IMR-90 (cell line): ENCODE results near the gene GZMM. TPM values are rescaled to one million over a fixed set of nuclear protein-coding genes. Genes with fewer than 3 reads are reported as not detected.

ENCODE experiments used
- ATAC-seq: fragments of 200-7000 bp; cut with Tn5 transposase; 2 replicates; pipeline ENCODE4 v1.9.1; 2020; ENCODE audit warnings: low read depth, mild to moderate bottlenecking, moderate library complexity
- BruUV-seq: library from RNA; stranded (reverse); fragments of 400-500 nt; replicated peaks from 2 replicates; lab custom pipeline; 2021; lab: Mats Ljungman, UMichigan
- CTCF ChIA-PET: fragments of 300-600 bp; formaldehyde crosslinking; extraction: SDS; loops from one replicate; lab custom pipeline; 2021; ENCODE audit warnings: antibody characterized with exemption; lab: Yijun Ruan, JAX
- POLR2A ChIA-PET: fragments of 300-600 bp; sonication (Branson Sonifier 250); formaldehyde crosslinking; loops from one replicate; lab custom pipeline; 2022; ENCODE audit warnings: antibody characterized with exemption; ENCODE audit not compliant: unreplicated experiment; lab: Charles Lee
- DNase-seq: peaks from one replicate; pipeline ENCODE4 v3.0.0; 2013
- H2AFZ ChIP-seq: replicated peaks from 2 replicates; pipeline ENCODE3; 2013; ENCODE audit warnings: low read length, mild to moderate bottlenecking; ENCODE audit not compliant: poor library complexity
- H2AK5ac ChIP-seq: 2 replicates; pipeline ENCODE4 v1.6.1; 2013; ENCODE audit warnings: low read depth, low read length, inconsistent platforms
- H2AK9ac ChIP-seq: replicated peaks from 2 replicates; pipeline ENCODE3; 2013; ENCODE audit warnings: mild to moderate bottlenecking, low read depth, low read length, moderate library complexity; ENCODE audit not compliant: poor library complexity
- H2BK120ac ChIP-seq: 2 replicates; pipeline ENCODE4 v1.6.1; 2013; ENCODE audit warnings: low read depth, low read length, inconsistent platforms
- H2BK15ac ChIP-seq: 3 replicates; pipeline ENCODE4 v1.6.1; 2013; ENCODE audit warnings: low read depth, low read length, inconsistent platforms
- H2BK20ac ChIP-seq: 2 replicates; pipeline ENCODE4 v1.6.1; 2013; ENCODE audit warnings: low read depth, mild to moderate bottlenecking, inconsistent platforms, low read length, moderate library complexity
- H2BK5ac ChIP-seq: 2 replicates; pipeline ENCODE4 v1.6.1; 2013; ENCODE audit warnings: mild to moderate bottlenecking, low read depth, low read length, inconsistent platforms; ENCODE audit not compliant: poor library complexity, severe bottlenecking
- H3K14ac ChIP-seq: replicated peaks from 2 replicates; pipeline ENCODE4 v1.6.1; 2013; ENCODE audit warnings: low read depth, low read length, inconsistent platforms
- H3K18ac ChIP-seq: 2 replicates; pipeline ENCODE4 v1.6.1; 2013; ENCODE audit warnings: low read depth, low read length, control low read depth
- H3K23ac ChIP-seq: 2 replicates; pipeline ENCODE4 v1.6.1; 2013; ENCODE audit warnings: low read depth, low read length, inconsistent platforms
- H3K27ac ChIP-seq: 2 replicates; pipeline ENCODE4 v1.5.1; 2013; ENCODE audit warnings: mild to moderate bottlenecking, control low read depth, low read length; ENCODE audit not compliant: insufficient read depth
- H3K27me3 ChIP-seq: 2 replicates; pipeline ENCODE4 v1.6.1; 2013; ENCODE audit warnings: low read length; ENCODE audit not compliant: control insufficient read depth, insufficient read depth
- H3K36me3 ChIP-seq: 2 replicates; pipeline ENCODE4 v1.6.1; 2013; ENCODE audit warnings: low read length, mixed read lengths; ENCODE audit not compliant: control insufficient read depth, insufficient read depth
- H3K4ac ChIP-seq: 2 replicates; pipeline ENCODE4 v1.6.1; 2013; ENCODE audit warnings: low read depth, low read length, inconsistent platforms
- H3K4me1 ChIP-seq: 2 replicates; pipeline ENCODE4 v1.6.1; 2013; ENCODE audit warnings: low read length, mixed read lengths; ENCODE audit not compliant: control insufficient read depth, insufficient read depth
- H3K4me2 ChIP-seq: 2 replicates; pipeline ENCODE4 v1.6.1; 2013; ENCODE audit warnings: low read depth, mild to moderate bottlenecking, control low read depth, low read length, moderate library complexity
- H3K4me3 ChIP-seq: 2 replicates; pipeline ENCODE4 v1.5.1; 2013; ENCODE audit warnings: low read depth, mild to moderate bottlenecking, control low read depth, low read length, moderate library complexity; ENCODE audit not compliant: insufficient read depth
- H3K56ac ChIP-seq: 2 replicates; pipeline ENCODE4 v1.6.1; 2013; ENCODE audit warnings: low read length, inconsistent platforms; ENCODE audit not compliant: insufficient read depth; ENCODE audit errors: extremely low read depth
- H3K79me1 ChIP-seq, 2 experiments: 2 replicates each; pipeline ENCODE4 v1.6.1; 2013; ENCODE audit warnings: low read length in 2 of 2, inconsistent platforms in 1 of 2, low read depth in 1 of 2
- H3K9ac ChIP-seq: 2 replicates; pipeline ENCODE4 v1.6.1; 2013; ENCODE audit warnings: low read depth, low read length, control low read depth
- H3K9me1 ChIP-seq: 2 replicates; pipeline ENCODE4 v1.6.1; 2013; ENCODE audit warnings: low read length, inconsistent platforms; ENCODE audit not compliant: insufficient read depth
- H3K9me3 ChIP-seq: 2 replicates; pipeline ENCODE4 v1.6.1; 2013; ENCODE audit warnings: low read length; ENCODE audit not compliant: control insufficient read depth, insufficient read depth
- H4K20me1 ChIP-seq: 2 replicates; pipeline ENCODE4 v1.6.1; 2013; ENCODE audit warnings: low read length, inconsistent platforms; ENCODE audit not compliant: insufficient read depth
- H4K5ac ChIP-seq: 2 replicates; pipeline ENCODE4 v1.6.1; 2013; ENCODE audit warnings: mild to moderate bottlenecking, low read depth, low read length, control low read depth
- H4K8ac ChIP-seq, 2 experiments: 2 replicates each; pipeline ENCODE4 v1.6.1; 2013; ENCODE audit warnings: low read depth in 2 of 2, low read length in 2 of 2, control low read depth in 1 of 2, inconsistent platforms in 1 of 2
- H4K91ac ChIP-seq: 2 replicates; pipeline ENCODE4 v1.6.1; 2013; ENCODE audit warnings: low read depth, low read length, inconsistent platforms; ENCODE audit not compliant: insufficient read depth
- CEBPB ChIP-seq: IDR thresholded peaks from 2 replicates; pipeline ENCODE4 v1.6.1; 2012; ENCODE audit warnings: low read depth, low read length, improper control_type of control experiment
- NFE2L2 ChIP-seq: fragments of 150-350 bp; IDR thresholded peaks from 2 replicates; pipeline ENCODE4 v1.6.1; 2016; ENCODE audit warnings: low read depth, mild to moderate bottlenecking, low read length
- POLR2A ChIP-seq: IDR thresholded peaks from 2 replicates; pipeline ENCODE4 v1.6.1; 2012; ENCODE audit warnings: mild to moderate bottlenecking, low read depth, low read length
- RAD21 ChIP-seq: IDR thresholded peaks from 2 replicates; pipeline ENCODE4 v1.6.1; 2012; ENCODE audit warnings: low read length, improper control_type of control experiment
- RCOR1 ChIP-seq: IDR thresholded peaks from 2 replicates; pipeline ENCODE4 v1.6.1; 2012; ENCODE audit warnings: mild to moderate bottlenecking, low read length, improper control_type of control experiment; ENCODE audit not compliant: insufficient replicate concordance
- WGBS, 2 experiments: methylation state at CpG; one replicate each; pipeline versions ENCODE4 v1.1.5 to v1.1.7; 2013; ENCODE audit warnings: missing lambda C conversion rate in 2 of 2; ENCODE audit not compliant: insufficient read length in 1 of 2; ENCODE audit errors: extremely low coverage in 2 of 2; 5-methylcytosine and 5-hydroxymethylcytosine counted together
- dilution Hi-C: fragments of 300-500 bp; cut with HindIII; formaldehyde crosslinking; loops from one replicate; pipeline ENCODE4 v1.14.3; 2018; ENCODE audit warnings: low sequenced_read_pairs; ENCODE audit not compliant: unreplicated experiment
- in situ Hi-C: fragments of 300-500 bp; cut with MboI; formaldehyde crosslinking; loops from 3 replicates; pipeline ENCODE4 v1.14.3; 2019; ENCODE audit warnings: low sequenced_read_pairs, inconsistent platforms, mixed read lengths
- intact Hi-C: fragments of 100-400 bp; cut with micrococcal nuclease; formaldehyde crosslinking; loops from 2 replicates; pipeline ENCODE4 v1.10.0; 2022
- polyA plus RNA-seq, 3 experiments: library from polyadenylated mRNA; depleted of rRNA; stranded (reverse); fragments of >200 nt; gene quantifications; 2 replicates each; pipeline ENCODE4 v1.2.3, GENCODE V29; 2012; ENCODE audit warnings: low replicate concordance in 1 of 3
- total RNA-seq: library from RNA; depleted of rRNA; stranded (reverse); fragments of >200 nt; gene quantifications from 2 replicates; pipeline ENCODE4 v1.2.3, GENCODE V29; 2012
- TF ChIP-seq, protein P1 (sequence below): fragments of 150-350 bp; IDR thresholded peaks from 2 replicates; pipeline ENCODE4 v1.6.1; 2017; ENCODE audit warnings: mild to moderate bottlenecking, antibody characterized with exemption, low read length, low read depth

GZMM gene
- total and polyA plus RNA-seq, 2 of the 4 experiments (the other 2 are of a cell fraction), result 0.24 TPM; not detected in 1

DNA sequence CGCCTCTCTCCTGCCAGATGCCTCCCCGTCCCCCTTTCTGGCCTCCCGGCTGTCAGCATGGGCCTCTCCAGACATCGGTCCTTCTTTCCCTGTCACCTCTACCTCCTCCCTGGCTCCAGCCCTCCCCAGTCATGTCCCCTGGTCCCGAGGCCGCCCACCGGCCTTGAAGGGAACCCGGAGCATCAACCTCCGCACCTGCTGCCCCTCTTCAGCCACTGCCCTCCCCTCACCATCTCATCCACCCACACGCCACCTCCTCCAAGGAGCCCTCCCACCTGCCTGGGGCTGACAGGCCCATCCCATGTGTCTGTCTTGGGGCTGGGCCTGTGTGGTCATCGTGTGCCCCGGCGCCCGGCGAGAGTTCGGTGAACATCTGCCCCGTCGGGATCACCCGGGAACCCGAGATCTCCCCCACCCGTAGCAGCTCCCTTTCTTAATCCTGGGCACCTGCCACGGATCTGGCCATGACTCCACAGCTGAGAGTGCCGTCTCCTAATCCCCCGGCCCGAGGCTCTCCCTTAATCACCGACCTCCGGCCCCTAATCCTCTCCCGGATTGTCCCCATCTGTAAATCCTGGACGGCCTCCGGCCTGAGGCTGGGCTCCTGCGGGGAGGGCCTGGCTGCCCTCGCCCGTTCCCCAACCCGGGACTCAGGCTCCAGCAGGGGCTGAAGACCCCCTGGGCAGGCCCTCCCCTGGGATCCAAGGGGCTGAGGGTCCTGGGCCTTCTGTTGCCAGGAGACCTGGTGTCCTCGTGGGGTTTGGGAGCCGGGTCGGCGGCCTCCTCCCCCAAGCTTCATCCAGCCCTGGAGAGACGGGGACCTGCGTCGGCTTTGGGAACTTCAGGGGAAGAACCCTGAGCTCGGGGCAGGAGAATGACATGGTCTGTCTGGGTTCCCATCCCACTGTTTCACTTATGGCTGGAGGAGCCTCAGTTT, 51.7 kb downstream of the GZMM start (continued):
- TF ChIP-seq NFE2L2, result no peak

DNA sequence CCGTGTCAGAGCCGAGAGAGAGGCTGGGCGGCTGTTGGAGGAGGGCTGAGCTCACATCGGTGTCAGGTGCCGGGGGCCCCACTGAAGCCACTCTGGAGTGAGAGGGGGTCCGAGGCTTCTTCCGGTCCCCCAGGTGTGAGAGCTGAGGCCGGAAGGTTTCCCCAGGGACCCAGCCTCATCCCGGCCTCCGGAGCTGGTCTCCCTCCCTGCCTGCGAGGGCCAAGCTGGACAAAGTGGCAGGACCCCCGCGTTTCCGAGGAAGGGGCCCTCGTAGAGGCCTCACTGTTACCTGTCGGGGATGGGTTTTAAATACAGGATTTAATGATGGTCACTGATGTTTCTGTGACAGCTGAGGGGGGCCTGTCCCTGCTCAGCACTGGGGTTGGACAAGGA, 52.4 kb downstream of the GZMM start:
- POLR2A ChIA-PET, result no interaction called here
- Histone ChIP-seq H3K9me1 (no peaks in the 10 kb centered on the region), H2AK9ac (no peak overlapping the region), H3K56ac (no peak overlapping the region), H2BK5ac (no peak overlapping the region), H3K4me3 (no peak overlapping the region), H3K27ac (no peak overlapping the region), H3K18ac (no peak overlapping the region), H4K5ac (no peak overlapping the region), H2BK15ac (no peak overlapping the region), H2BK120ac (no peak overlapping the region), H2AFZ (no peak overlapping the region), H3K79me1 (no peaks in the 10 kb centered on the region), H4K20me1 (peaks cover 18% of the 10 kb centered on the region), H3K4ac (no peak overlapping the region), H4K91ac (no peak overlapping the region), H3K9me3 (peaks cover 2% of the 10 kb centered on the region; the same call in 1 of the 2 replicates), H4K8ac (no peak overlapping the region), H3K9ac (no peak overlapping the region), H3K36me3 (no peaks in the 10 kb centered on the region), H3K4me2 (no peak overlapping the region), H2AK5ac (no peak overlapping the region), H3K27me3 (peaks cover 14% of the 10 kb centered on the region; the same call in 1 of the 2 replicates), H3K14ac (no peak overlapping the region), H3K23ac (no peak overlapping the region), H3K4me1 (no peaks in the 10 kb centered on the region), H2BK20ac (no peak overlapping the region)
- DNase-seq (no peak), ATAC-seq (no peak)
- 85% methylated on average over 5 of the region's 16 CpGs; no CpG with 5 or more reads in 1 of the 2 experiments for WGBS, 2 experiments
- no TSS peak for BruUV-seq
- in situ Hi-C loops, result no loop called here
- intact Hi-C loops, result no loop called here
- no peak for TF ChIP-seq NFE2L2
- TF ChIP-seq, protein P1, sequence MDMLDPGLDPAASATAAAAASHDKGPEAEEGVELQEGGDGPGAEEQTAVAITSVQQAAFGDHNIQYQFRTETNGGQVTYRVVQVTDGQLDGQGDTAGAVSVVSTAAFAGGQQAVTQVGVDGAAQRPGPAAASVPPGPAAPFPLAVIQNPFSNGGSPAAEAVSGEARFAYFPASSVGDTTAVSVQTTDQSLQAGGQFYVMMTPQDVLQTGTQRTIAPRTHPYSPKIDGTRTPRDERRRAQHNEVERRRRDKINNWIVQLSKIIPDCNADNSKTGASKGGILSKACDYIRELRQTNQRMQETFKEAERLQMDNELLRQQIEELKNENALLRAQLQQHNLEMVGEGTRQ, result no peak
- no peak for TF ChIP-seq RCOR1
- no peak for TF ChIP-seq POLR2A
- no peak for TF ChIP-seq CEBPB
- TF ChIP-seq RAD21, result no peak
- CTCF ChIA-PET, result no interaction called here
- dilution Hi-C loops, result no loop called here
